Activated CD4-positive, alpha-beta T cell treated with anti-CD3 and anti-CD28 coated beads, Interleukin-2, amount 50 U/mL, for 48 hours (primary cell): Measurements from ENCODE around the gene PSMB5.
"Not testable (repeated sequence)": the region's sequence is repeated elsewhere in the genome, so short reads cannot be mapped to it uniquely, and the experiment has no call there.

ENCODE experiments used
- DNase-seq, 2 experiments: peaks; one replicate each; pipeline ENCODE4 v3.0.0-alpha.2; 2020

The PSMB5 gene

GRCh38 chr14:23013054-23013748, 21.5 kb downstream of the PSMB5 start:
- no peak for DNase-seq

- DNase-seq = peak; percentile 86 to 89
These were observed 24.6 kb downstream of the PSMB5 start, which contains the start of gene C14orf93 for GRCh38 chr14:23009939-23010726. Gene C14orf93, minus strand, starts transcription at chr14:23010143. Its CDS starts 11,120 bp downstream, at chr14:22999023.

- no peak for DNase-seq
These were observed 25.2 kb downstream of the PSMB5 start for GRCh38 chr14:23009483-23009938.

GRCh38 chr14:23008831-23009230, 25.9 kb downstream of the PSMB5 start:
- DNase-seq = no peak

- DNase-seq = peak; percentile 96 to 97
These were observed 27.9 kb downstream of the PSMB5 start for GRCh38 chr14:23006544-23007419.

GRCh38 chr14:23006188-23006534, 28.5 kb downstream of the PSMB5 start:
- DNase-seq = no peak

GRCh38 chr14:23005451-23006187, 29.1 kb downstream of the PSMB5 start:
- no peak for DNase-seq

- DNase-seq = not testable (repeated sequence)
These were observed 30.4 kb downstream of the PSMB5 start for GRCh38 chr14:23004274-23004673.

GRCh38 chr14:23002592-23002991, 32.1 kb downstream of the PSMB5 start:
- DNase-seq = no peak

- no peak for DNase-seq
These were observed 33.8 kb downstream of the PSMB5 start for GRCh38 chr14:23000860-23001259.

GRCh38 chr14:22998329-22999012, 36.2 kb downstream of the PSMB5 start:
- no peak for DNase-seq

GRCh38 chr14:22997676-22998323, 36.9 kb downstream of the PSMB5 start:
- DNase-seq = no peak

GRCh38 chr14:22996768-22997654, 37.7 kb downstream of the PSMB5 start:
- no peak for DNase-seq

- no peak for DNase-seq
These were observed 38.6 kb downstream of the PSMB5 start for GRCh38 chr14:22995889-22996625.

- peak in 1 of 2 experiments; percentile 24 for DNase-seq
These were observed 39.9 kb downstream of the PSMB5 start for GRCh38 chr14:22994762-22995275.

GRCh38 chr14:22993517-22993916, 41.2 kb downstream of the PSMB5 start:
- no peak for DNase-seq

- no peak for DNase-seq
These were observed 42.8 kb downstream of the PSMB5 start for GRCh38 chr14:22991852-22992251.

- no peak for DNase-seq
These were observed 47.4 kb downstream of the PSMB5 start for GRCh38 chr14:22987291-22987690.

- DNase-seq = peak; percentile 92 to 94
These were observed 48.1 kb downstream of the PSMB5 start for GRCh38 chr14:22986508-22987054.
